ENCODE measurements around the gene ESRRG. TPM values are rescaled to one million over a fixed set of nuclear protein-coding genes. Genes with fewer than 3 reads are reported as not detected.

The ESRRG gene
- total and polyA plus RNA-seq, 2 donors (not counting 3 experiments of a cell fraction or from before 2014, with no cell fraction given): not detected

DNA sequence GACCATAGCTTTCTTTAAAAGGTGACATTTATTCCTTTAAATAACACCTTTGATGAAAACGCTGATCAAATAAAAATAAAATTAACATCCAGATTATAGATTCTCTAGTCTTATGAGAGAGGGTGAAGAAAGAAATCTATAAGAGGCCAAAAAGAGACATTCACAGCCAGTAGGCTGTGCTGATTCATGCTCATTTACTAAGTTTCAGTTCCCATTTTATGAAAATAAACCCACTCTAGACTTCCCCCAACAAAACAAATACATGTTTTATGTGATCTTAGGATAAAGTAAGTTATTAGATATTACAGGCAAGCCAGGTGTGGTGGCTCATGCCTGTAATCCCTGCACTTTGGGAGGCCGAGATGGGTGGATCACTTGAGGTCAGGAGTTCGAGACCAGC is 21.1 kb downstream of the ESRRG start:
- dilution Hi-C loops (cut with MboI; ENCODE audit: extremely low pct_ligation_motif_present, low sequenced_read_pairs): no loop called here
- no peak overlapping the region for H3K4me3 ChIP-seq (replicated peaks in 1 of 3; ENCODE audit: insufficient read depth in 1 of 3, low read depth in 1 of 3, low read length in 3 of 3)
- CTCF ChIA-PET: no interaction called here
- no peak overlapping the region for H2AFZ ChIP-seq (ENCODE audit: low read depth, low read length)
- FAIRE-seq (no peak), DNase-seq (ENCODE audit: low read depth, low spot score) (no peak)
- no peaks in the 10 kb centered on the region for H3K27me3 ChIP-seq (ENCODE audit: control insufficient read depth in 2 of 2, insufficient read depth in 2 of 2, low read length in 2 of 2)
- no peaks in the 10 kb centered on the region for H3K36me3 ChIP-seq (ENCODE audit: control insufficient read depth in 2 of 2, extremely low read depth in 1 of 2, insufficient read depth in 2 of 2, low read length in 2 of 2)
- H3K4me2 ChIP-seq (ENCODE audit: insufficient read depth, low read length): no peak overlapping the region
- no peaks in the 10 kb centered on the region for H3K4me1 ChIP-seq (ENCODE audit: control insufficient read depth, extremely low read depth, insufficient read depth, low read length)
- no peaks in the 10 kb centered on the region for H3K79me2 ChIP-seq (ENCODE audit: control insufficient read depth, insufficient read depth, low read length)
- H3K9me3 ChIP-seq (replicated peaks; ENCODE audit: control insufficient read depth, insufficient read depth, low read length): no peaks in the 10 kb centered on the region
- no TSS peak for BruUV-seq (replicated peaks)
- H3K9ac ChIP-seq (replicated peaks; ENCODE audit: extremely low read depth, insufficient read depth, low read length): no peak overlapping the region
- no peaks in the 10 kb centered on the region for H3K9me1 ChIP-seq (replicated peaks; ENCODE audit: control insufficient read depth, extremely low read depth, insufficient read depth, low read length)
- POLR2A ChIA-PET: no interaction called here
- H3K27ac ChIP-seq (ENCODE audit: insufficient read depth, low read depth, low read length): no peak overlapping the region
- no peaks in the 10 kb centered on the region for H4K20me1 ChIP-seq (replicated peaks; ENCODE audit: control insufficient read depth, extremely low read depth, insufficient read depth, low read length)
- intact Hi-C loops (cut with micrococcal nuclease): no loop called here
- TF ChIP-seq FOS (IDR thresholded peaks at IDR 0.05; ENCODE audit: borderline replicate concordance, insufficient read depth, low read length): no peak
- TF ChIP-seq GATA2 (IDR thresholded peaks at IDR 0.05; ENCODE audit: insufficient read depth, insufficient read length, low read depth, low read length): no peak
- no peak for TF ChIP-seq EZH2 (IDR thresholded peaks at IDR 0.05; ENCODE audit: borderline replicate concordance, low read depth, low read length, severe bottlenecking)
- TF ChIP-seq POLR2AphosphoS5 (IDR thresholded peaks at IDR 0.05; ENCODE audit: insufficient read depth, low read depth, low read length): no peak

- no peak overlapping the region for H3K4me3 ChIP-seq (replicated peaks in 1 of 3; ENCODE audit: insufficient read depth in 1 of 3, low read depth in 1 of 3, low read length in 3 of 3)
- no peak overlapping the region for H3K27ac ChIP-seq (ENCODE audit: insufficient read depth, low read depth, low read length)
- H3K4me1 ChIP-seq (ENCODE audit: control insufficient read depth, extremely low read depth, insufficient read depth, low read length): no peaks in the 10 kb centered on the region
- no peaks in the 10 kb centered on the region for H3K9me1 ChIP-seq (replicated peaks; ENCODE audit: control insufficient read depth, extremely low read depth, insufficient read depth, low read length)
- H3K9ac ChIP-seq (replicated peaks; ENCODE audit: extremely low read depth, insufficient read depth, low read length): no peak overlapping the region
- POLR2A ChIA-PET: no interaction called here
- no peak for FAIRE-seq
- intact Hi-C loops (cut with micrococcal nuclease): no loop called here
- CTCF ChIA-PET: no interaction called here
- no peaks in the 10 kb centered on the region for H3K27me3 ChIP-seq (ENCODE audit: control insufficient read depth in 2 of 2, insufficient read depth in 2 of 2, low read length in 2 of 2)
- H4K20me1 ChIP-seq (replicated peaks; ENCODE audit: control insufficient read depth, extremely low read depth, insufficient read depth, low read length): no peaks in the 10 kb centered on the region
- no peak overlapping the region for H2AFZ ChIP-seq (ENCODE audit: low read depth, low read length)
- H3K79me2 ChIP-seq (ENCODE audit: control insufficient read depth, insufficient read depth, low read length): no peaks in the 10 kb centered on the region
- H3K36me3 ChIP-seq (ENCODE audit: control insufficient read depth in 2 of 2, extremely low read depth in 1 of 2, insufficient read depth in 2 of 2, low read length in 2 of 2): no peaks in the 10 kb centered on the region
- dilution Hi-C loops (cut with MboI; ENCODE audit: extremely low pct_ligation_motif_present, low sequenced_read_pairs): no loop called here
- BruUV-seq (replicated peaks): no TSS peak
- DNase-seq (ENCODE audit: low read depth, low spot score): no peak
- no peaks in the 10 kb centered on the region for H3K9me3 ChIP-seq (replicated peaks; ENCODE audit: control insufficient read depth, insufficient read depth, low read length)
- H3K4me2 ChIP-seq (ENCODE audit: insufficient read depth, low read length): no peak overlapping the region
- TF ChIP-seq, protein P1, sequence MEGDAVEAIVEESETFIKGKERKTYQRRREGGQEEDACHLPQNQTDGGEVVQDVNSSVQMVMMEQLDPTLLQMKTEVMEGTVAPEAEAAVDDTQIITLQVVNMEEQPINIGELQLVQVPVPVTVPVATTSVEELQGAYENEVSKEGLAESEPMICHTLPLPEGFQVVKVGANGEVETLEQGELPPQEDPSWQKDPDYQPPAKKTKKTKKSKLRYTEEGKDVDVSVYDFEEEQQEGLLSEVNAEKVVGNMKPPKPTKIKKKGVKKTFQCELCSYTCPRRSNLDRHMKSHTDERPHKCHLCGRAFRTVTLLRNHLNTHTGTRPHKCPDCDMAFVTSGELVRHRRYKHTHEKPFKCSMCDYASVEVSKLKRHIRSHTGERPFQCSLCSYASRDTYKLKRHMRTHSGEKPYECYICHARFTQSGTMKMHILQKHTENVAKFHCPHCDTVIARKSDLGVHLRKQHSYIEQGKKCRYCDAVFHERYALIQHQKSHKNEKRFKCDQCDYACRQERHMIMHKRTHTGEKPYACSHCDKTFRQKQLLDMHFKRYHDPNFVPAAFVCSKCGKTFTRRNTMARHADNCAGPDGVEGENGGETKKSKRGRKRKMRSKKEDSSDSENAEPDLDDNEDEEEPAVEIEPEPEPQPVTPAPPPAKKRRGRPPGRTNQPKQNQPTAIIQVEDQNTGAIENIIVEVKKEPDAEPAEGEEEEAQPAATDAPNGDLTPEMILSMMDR (IDR thresholded peaks at IDR 0.05; ENCODE audit: extremely low read depth in 1 of 2, insufficient read depth in 1 of 2, low read depth in 1 of 2, low read length in 2 of 2): no peak
- no peak for TF ChIP-seq POLR2A (IDR thresholded peaks at IDR 0.05; ENCODE audit: low read depth, low read length)
- TF ChIP-seq GATA2 (IDR thresholded peaks at IDR 0.05; ENCODE audit: insufficient read depth, insufficient read length, low read depth, low read length): no peak
- no peak for TF ChIP-seq MYC (IDR thresholded peaks at IDR 0.05; ENCODE audit: low read depth, low read length)
- TF ChIP-seq MAX (IDR thresholded peaks at IDR 0.05; ENCODE audit: insufficient read depth, insufficient read length): no peak
- TF ChIP-seq FOS (IDR thresholded peaks at IDR 0.05; ENCODE audit: borderline replicate concordance, insufficient read depth, low read length): no peak
- TF ChIP-seq POLR2AphosphoS5 (IDR thresholded peaks at IDR 0.05; ENCODE audit: insufficient read depth, low read depth, low read length): no peak
- no peak for TF ChIP-seq JUN (IDR thresholded peaks at IDR 0.05; ENCODE audit: borderline replicate concordance, insufficient read depth, insufficient read length, low read depth)
- TF ChIP-seq EZH2 (IDR thresholded peaks at IDR 0.05; ENCODE audit: borderline replicate concordance, low read depth, low read length, severe bottlenecking): no peak
Observed at GRCh38 chr1:216700779-216701178, 22.4 kb downstream of the ESRRG start.
